ENCODE data around the gene MAIP1.

DNA sequence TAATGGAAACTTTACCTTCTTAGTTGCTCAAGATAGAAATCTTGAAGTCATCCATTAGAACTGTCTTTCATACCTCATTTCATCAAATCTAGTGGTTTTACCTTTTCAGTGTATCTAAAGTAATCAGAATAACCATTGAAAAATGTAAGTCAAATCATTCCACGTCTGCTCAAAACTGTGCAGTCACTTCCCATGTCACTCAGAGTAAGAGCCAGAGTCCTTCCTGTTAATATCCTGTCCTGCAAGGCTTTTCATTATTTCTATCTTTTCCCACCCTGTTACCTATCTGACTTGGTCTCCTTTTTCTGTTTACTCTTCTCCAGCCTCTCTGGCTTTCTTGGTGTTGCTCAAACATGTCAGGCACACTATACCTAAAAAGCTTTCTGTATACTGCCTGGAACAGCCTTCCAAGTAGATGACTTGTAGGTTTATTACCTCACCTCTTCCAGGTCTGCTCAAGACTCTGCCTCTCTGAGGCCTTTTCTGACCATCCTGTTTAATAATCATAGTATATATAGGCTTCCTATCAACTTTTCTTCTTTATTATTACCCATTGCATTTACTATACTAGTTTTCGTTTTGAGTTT, 40.9 kb upstream of the MAIP1 start:
- TF ChIP-seq, protein P1, sequence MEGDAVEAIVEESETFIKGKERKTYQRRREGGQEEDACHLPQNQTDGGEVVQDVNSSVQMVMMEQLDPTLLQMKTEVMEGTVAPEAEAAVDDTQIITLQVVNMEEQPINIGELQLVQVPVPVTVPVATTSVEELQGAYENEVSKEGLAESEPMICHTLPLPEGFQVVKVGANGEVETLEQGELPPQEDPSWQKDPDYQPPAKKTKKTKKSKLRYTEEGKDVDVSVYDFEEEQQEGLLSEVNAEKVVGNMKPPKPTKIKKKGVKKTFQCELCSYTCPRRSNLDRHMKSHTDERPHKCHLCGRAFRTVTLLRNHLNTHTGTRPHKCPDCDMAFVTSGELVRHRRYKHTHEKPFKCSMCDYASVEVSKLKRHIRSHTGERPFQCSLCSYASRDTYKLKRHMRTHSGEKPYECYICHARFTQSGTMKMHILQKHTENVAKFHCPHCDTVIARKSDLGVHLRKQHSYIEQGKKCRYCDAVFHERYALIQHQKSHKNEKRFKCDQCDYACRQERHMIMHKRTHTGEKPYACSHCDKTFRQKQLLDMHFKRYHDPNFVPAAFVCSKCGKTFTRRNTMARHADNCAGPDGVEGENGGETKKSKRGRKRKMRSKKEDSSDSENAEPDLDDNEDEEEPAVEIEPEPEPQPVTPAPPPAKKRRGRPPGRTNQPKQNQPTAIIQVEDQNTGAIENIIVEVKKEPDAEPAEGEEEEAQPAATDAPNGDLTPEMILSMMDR (IDR thresholded peaks at IDR 0.05) = no peak
- no peak for TF ChIP-seq POLR2A (IDR thresholded peaks at IDR 0.05)
